T-cell (primary cell): ENCODE measurements around the gene PRKCA. TPM values are rescaled to one million over a fixed set of nuclear protein-coding genes. Genes with fewer than 3 reads are reported as not detected.

ENCODE experiments used
- ATAC-seq, 4 experiments: fragments of 200-7000 bp in 3 of 4; fragments of 150-1000 bp in 1 of 4; cut with Tn5 transposase; replicated peaks in 1 of 4; 1 replicate in 3 of 4; 2 replicates in 1 of 4; pipeline ENCODE4 v1.10.0; 2021; ENCODE audit warnings: moderate library complexity in 3 of 4, mild to moderate bottlenecking in 2 of 4, moderate number of reproducible peaks in 1 of 4
- CTCF ChIA-PET, 2 donors: fragments of 300-600 bp; sonication (Branson Sonifier 250); formaldehyde crosslinking; loops; one replicate each; lab custom pipeline; 2022; ENCODE audit warnings: antibody characterized with exemption in 2 of 2; lab: Charles Lee
- POLR2A ChIA-PET, 2 donors: fragments of 300-600 bp; sonication (Branson Sonifier 250); formaldehyde crosslinking; loops; one replicate each; lab custom pipeline; 2022; ENCODE audit warnings: antibody characterized with exemption in 2 of 2; lab: Charles Lee
- DNase-seq, 35 experiments: peaks; one replicate each; pipeline versions ENCODE4 v3.0.0 to v3.0.0-alpha.2; 2013 to 2023
- H3K27ac ChIP-seq: one replicate; pipeline ENCODE4 v1.5.1; 2013; ENCODE audit warnings: low read length
- H3K27me3 ChIP-seq, 2 experiments: replicated peaks in 1 of 2; 1 replicate in 1 of 2; 2 replicates in 1 of 2; pipeline versions ENCODE4 v1.6.1 to v1.7.0; 2013; ENCODE audit warnings: low read length in 1 of 2, mixed read lengths in 1 of 2; ENCODE audit not compliant: control insufficient read depth in 2 of 2, insufficient read depth in 2 of 2; ENCODE audit errors: extremely low read depth in 1 of 2
- H3K36me3 ChIP-seq, 2 donors: 1 replicate in 1 of 2; 2 replicates in 1 of 2; pipeline versions ENCODE4 v1.6.1 to v1.7.0; 2013; ENCODE audit warnings: low read length in 1 of 2; ENCODE audit not compliant: control insufficient read depth in 2 of 2, insufficient read depth in 1 of 2; ENCODE audit errors: extremely low read depth in 1 of 2
- H3K4me1 ChIP-seq, 2 experiments: 1 replicate in 1 of 2; 2 replicates in 1 of 2; pipeline versions ENCODE4 v1.6.1 to v1.7.0; 2013; ENCODE audit warnings: low read length in 2 of 2, mixed read lengths in 1 of 2; ENCODE audit not compliant: insufficient read depth in 2 of 2, control insufficient read depth in 1 of 2; ENCODE audit errors: extremely low read depth in 1 of 2
- H3K4me3 ChIP-seq, 2 donors: 1 replicate in 1 of 2; 2 replicates in 1 of 2; pipeline versions ENCODE4 v1.5.1 to v1.7.0; 2013; ENCODE audit warnings: mild to moderate bottlenecking in 2 of 2, low read length in 1 of 2, moderate library complexity in 1 of 2; ENCODE audit not compliant: control insufficient read depth in 1 of 2; ENCODE audit errors: extremely low read depth in 1 of 2
- H3K9me3 ChIP-seq: 2 replicates; pipeline ENCODE4 v1.7.0; 2013
- H3K27ac Mint-ChIP-seq, 2 donors: one replicate each; pipeline ENCODE4 v1.8.0; 2020 to 2021; ENCODE audit warnings: mild to moderate bottlenecking in 2 of 2, mixed read lengths in 2 of 2
- H3K27me3 Mint-ChIP-seq, 2 donors: one replicate each; pipeline ENCODE4 v1.8.0; 2021 to 2022; ENCODE audit warnings: mixed read lengths in 2 of 2
- H3K36me3 Mint-ChIP-seq: one replicate; pipeline ENCODE4 v1.8.0; 2021; ENCODE audit warnings: mixed read lengths
- H3K4me1 Mint-ChIP-seq, 3 donors: one replicate each; pipeline ENCODE4 v1.8.0; 2020 to 2022; ENCODE audit warnings: mixed read lengths in 3 of 3, mild to moderate bottlenecking in 1 of 3
- H3K4me3 Mint-ChIP-seq, 3 donors: one replicate each; pipeline ENCODE4 v1.8.0; 2020 to 2022; ENCODE audit warnings: mild to moderate bottlenecking in 3 of 3, mixed read lengths in 3 of 3, moderate library complexity in 3 of 3
- H3K9me3 Mint-ChIP-seq, 3 donors: one replicate each; pipeline ENCODE4 v1.8.0; 2020 to 2022; ENCODE audit warnings: mixed read lengths in 3 of 3
- WGBS: methylation state at CpG from one replicate; pipeline ENCODE4 v1.1.5; 2013; ENCODE audit warnings: missing lambda C conversion rate; ENCODE audit not compliant: insufficient coverage; 5-methylcytosine and 5-hydroxymethylcytosine counted together
- total RNA-seq, 35 experiments: library from RNA in 6 of 35; stranded (reverse) in 6 of 35; fragments of 120-200 nt in 1 of 35; gene quantifications; one replicate each; pipeline versions ENCODE4 v1.2.1 to v1.2.4 and lab custom pipeline; 2013 to 2026

PRKCA gene
- total RNA-seq, 5 donors from 2014 or later (not counting 1 experiment from before 2014, with no cell fraction given): 75.9 to 128 (median 82.0) TPM

GRCh38 chr17:66577041-66577440, 274.6 kb downstream of the PRKCA start:
- peaks cover 31% of the 10 kb centered on the region for H3K36me3 Mint-ChIP-seq
- CTCF ChIA-PET: no interaction called here
- POLR2A ChIA-PET: no interaction called here

DNA sequence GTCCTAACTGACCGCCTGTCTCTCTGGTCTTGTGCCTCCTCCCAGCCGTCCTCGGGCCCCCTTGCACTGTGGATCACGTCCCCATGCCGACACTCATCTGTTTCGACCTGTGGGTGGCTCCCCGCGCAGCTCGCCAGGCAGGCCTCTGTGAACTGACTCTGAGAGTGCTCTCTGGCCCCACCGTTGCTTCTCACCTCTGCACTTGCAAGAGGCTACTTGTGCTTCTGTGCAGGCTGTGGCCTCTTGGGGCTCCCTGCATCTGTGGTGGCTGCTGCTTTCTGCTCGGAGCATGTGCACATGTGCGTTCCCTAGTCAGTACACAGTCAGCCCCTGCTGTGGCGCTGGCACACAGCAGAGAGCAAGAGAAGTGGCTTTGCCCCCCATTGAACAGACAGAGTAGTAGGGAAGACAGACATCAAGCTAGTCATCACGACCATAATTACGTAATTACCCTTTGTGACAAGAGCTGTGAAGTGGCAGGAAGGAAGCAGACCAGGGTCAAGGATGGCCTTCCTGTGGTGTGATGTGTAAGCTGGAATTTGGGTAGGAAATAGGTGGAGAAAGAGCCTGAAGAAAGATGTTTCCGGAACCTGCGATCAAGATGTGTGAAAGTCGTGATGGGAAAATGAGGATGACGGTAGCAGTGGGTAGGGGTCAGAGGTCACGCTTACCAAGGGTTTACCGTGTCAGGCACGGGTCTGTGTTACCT, 276.5 kb downstream of the PRKCA start:
- Histone ChIP-seq H3K4me3 (no peak overlapping the region), H3K36me3 (no peaks in the 10 kb centered on the region), H3K27me3 (no peaks in the 10 kb centered on the region), H3K4me1 (peaks cover 0 to 4% of the 10 kb centered on the region in 2 experiments), H3K27ac (no peak overlapping the region), H3K9me3 (no peaks in the 10 kb centered on the region)
- WGBS: 90% methylated on average over 20 of the region's 22 CpGs
- Mint-ChIP-seq H3K9me3 (peaks cover 0 to 6% (median 2%) of the 10 kb centered on the region in 3 donors), H3K27ac (peak overlapping the region; percentile 6 to 29), H3K36me3 (peaks cover 40% of the 10 kb centered on the region), H3K4me3 (no peak overlapping the region), H3K4me1 (peaks cover 37 to 40% (median 39%) of the 10 kb centered on the region in 3 donors), H3K27me3 (no peaks in the 10 kb centered on the region)
- ChIA-PET CTCF (interaction anchor here in 1 of 2 donors (1.2 kb wide), 1 partner anchor 12 kb away, joined by 3 read pairs; no protein-coding TSS in a partner anchor), POLR2A (no interaction called here)
- no peak for ATAC-seq
- DNase-seq: no peak

More at GRCh38 chr17:66577041-66577440, 274.6 kb downstream of the PRKCA start:
- Histone ChIP-seq H3K27ac (no peak overlapping the region), H3K27me3 (no peaks in the 10 kb centered on the region), H3K4me1 (peaks cover 0 to 4% of the 10 kb centered on the region in 2 experiments), H3K4me3 (no peak overlapping the region), H3K9me3 (no peaks in the 10 kb centered on the region), H3K36me3 (no peaks in the 10 kb centered on the region)
- no peaks in the 10 kb centered on the region for H3K27me3 Mint-ChIP-seq
- H3K4me3 Mint-ChIP-seq: no peak overlapping the region
- H3K27ac Mint-ChIP-seq: no peak overlapping the region
- peaks cover 0 to 3% (median 2%) of the 10 kb centered on the region in 3 donors for H3K9me3 Mint-ChIP-seq
- DNase-seq (no peak), ATAC-seq (no peak)
- WGBS: 96% methylated on average over 3 of the region's 8 CpGs
- peaks cover 22 to 30% (median 24%) of the 10 kb centered on the region in 3 donors for H3K4me1 Mint-ChIP-seq

GRCh38 chr17:66579556-66579955, 277.1 kb downstream of the PRKCA start:
- Mint-ChIP-seq H3K36me3 (peaks cover 41% of the 10 kb centered on the region), H3K9me3 (peaks cover 0 to 6% (median 2%) of the 10 kb centered on the region in 3 donors), H3K4me1 (peaks cover 38 to 42% (median 39%) of the 10 kb centered on the region in 3 donors), H3K4me3 (no peak overlapping the region), H3K27me3 (no peaks in the 10 kb centered on the region), H3K27ac (peak overlapping the region in 1 of 2 donors; percentile 39)
- Histone ChIP-seq H3K4me1 (peaks cover 0 to 4% of the 10 kb centered on the region in 2 experiments), H3K9me3 (no peaks in the 10 kb centered on the region), H3K4me3 (no peak overlapping the region), H3K27ac (no peak overlapping the region), H3K36me3 (no peaks in the 10 kb centered on the region), H3K27me3 (no peaks in the 10 kb centered on the region)
- ChIA-PET POLR2A (interaction anchor here in 1 of 2 donors (0.6 kb wide), 1 partner anchor 236 kb away, joined by 3 read pairs; no protein-coding TSS in a partner anchor), CTCF (interaction anchor here in 1 of 2 donors (1.2 kb wide), 1 partner anchor 13 kb away, joined by 3 read pairs; no protein-coding TSS in a partner anchor)
- ATAC-seq (no peak), DNase-seq (no peak)
- WGBS: 81% methylated on average over 4 of the region's 4 CpGs

DNA sequence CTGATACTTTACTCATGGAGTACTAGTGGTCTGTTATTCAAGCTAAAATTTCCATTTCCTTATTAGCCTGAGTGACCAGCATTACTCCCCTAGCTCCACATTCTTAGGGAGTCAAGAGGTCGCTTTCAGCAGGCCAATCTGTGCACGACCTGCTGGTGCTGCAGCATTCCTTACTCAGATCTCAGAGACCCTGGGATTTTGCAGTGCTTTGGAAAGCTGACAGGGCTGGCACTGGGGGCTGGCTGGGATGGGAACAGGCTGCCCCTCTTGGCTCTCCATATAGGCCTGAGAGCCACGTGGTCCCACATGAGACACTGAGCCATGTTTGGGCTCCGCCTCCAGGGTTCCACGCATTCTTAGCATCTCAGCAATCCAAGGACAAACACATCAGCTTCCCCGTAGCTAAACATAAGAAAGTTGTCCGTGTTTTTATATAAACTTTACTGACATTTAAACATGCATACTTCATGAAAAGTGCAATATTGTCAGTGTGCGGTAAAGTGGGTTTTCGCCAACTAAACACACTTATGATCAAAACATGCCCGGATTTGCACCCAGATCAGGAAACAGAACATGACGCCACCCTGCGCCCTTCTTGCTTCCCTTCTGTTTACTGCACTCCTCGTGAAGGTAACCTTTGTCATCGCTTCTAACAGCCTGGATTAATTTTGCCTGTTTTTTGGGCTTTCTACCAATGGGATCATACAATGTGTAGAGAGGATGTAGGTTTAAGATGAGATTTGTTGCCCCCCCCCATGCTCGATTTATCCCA, 278.0 kb downstream of the PRKCA start:
- no peak overlapping the region for H3K27ac Mint-ChIP-seq
- ChIA-PET POLR2A (interaction anchor here (0.6 to 0.7 kb wide), 2 partner anchors 237 to 729 kb away, joined by 3 to 4 read pairs; no protein-coding TSS in a partner anchor), CTCF (interaction anchor here in 1 of 2 donors (1.2 kb wide), 1 partner anchor 13 kb away, joined by 3 read pairs; no protein-coding TSS in a partner anchor)

GRCh38 chr17:66580956-66581391, 278.6 kb downstream of the PRKCA start:
- H3K9me3 Mint-ChIP-seq: peaks cover 0 to 6% (median 2%) of the 10 kb centered on the region in 3 donors
- H3K4me3 Mint-ChIP-seq: no peak overlapping the region
- no peak overlapping the region for H3K27ac ChIP-seq
- peaks cover 42% of the 10 kb centered on the region for H3K36me3 Mint-ChIP-seq
- no peaks in the 10 kb centered on the region for H3K9me3 ChIP-seq
- peaks cover 49 to 54% (median 50%) of the 10 kb centered on the region in 3 donors for H3K4me1 Mint-ChIP-seq
- H3K27me3 ChIP-seq: no peaks in the 10 kb centered on the region
- 100% methylated on average over 2 of the region's 3 CpGs for WGBS
- H3K4me1 ChIP-seq: peaks cover 0 to 4% of the 10 kb centered on the region in 2 experiments
- no peak for DNase-seq
- H3K4me3 ChIP-seq: no peak overlapping the region
- H3K27me3 Mint-ChIP-seq: no peaks in the 10 kb centered on the region
- no peak overlapping the region for H3K27ac Mint-ChIP-seq
- H3K36me3 ChIP-seq: no peaks in the 10 kb centered on the region
- no peak for ATAC-seq
- ChIA-PET CTCF (no interaction called here), POLR2A (interaction anchor here in 1 of 2 donors (0.7 kb wide), 1 partner anchor 730 kb away, joined by 4 read pairs; no protein-coding TSS in a partner anchor)

More for the DNA sequence above, 278.0 kb downstream of the PRKCA start:
- Mint-ChIP-seq H3K4me3 (no peak overlapping the region), H3K27me3 (no peaks in the 10 kb centered on the region), H3K9me3 (peaks cover 0 to 6% (median 2%) of the 10 kb centered on the region in 3 donors), H3K4me1 (peaks cover 43 to 50% (median 44%) of the 10 kb centered on the region in 3 donors), H3K36me3 (peaks cover 43% of the 10 kb centered on the region)
- H3K4me1 ChIP-seq: peaks cover 0 to 4% of the 10 kb centered on the region in 2 experiments
- no peaks in the 10 kb centered on the region for H3K36me3 ChIP-seq
- WGBS: 80% methylated on average over 5 of the region's 15 CpGs
- no peak overlapping the region for H3K4me3 ChIP-seq
- H3K27me3 ChIP-seq: no peaks in the 10 kb centered on the region
- no peaks in the 10 kb centered on the region for H3K9me3 ChIP-seq
- ATAC-seq (no peak), DNase-seq (no peak)
- no peak overlapping the region for H3K27ac ChIP-seq
